ENCODE measurements around the gene BOK. TPM values are rescaled to one million over a fixed set of nuclear protein-coding genes. Genes with fewer than 3 reads are reported as not detected.
"Not testable (repeated sequence)": the region's sequence is repeated elsewhere in the genome, so short reads cannot be mapped to it uniquely, and the experiment has no call there.

BOK gene
- polyA plus RNA-seq, 1 donor from 2014 or later = 2.3 TPM

DNA sequence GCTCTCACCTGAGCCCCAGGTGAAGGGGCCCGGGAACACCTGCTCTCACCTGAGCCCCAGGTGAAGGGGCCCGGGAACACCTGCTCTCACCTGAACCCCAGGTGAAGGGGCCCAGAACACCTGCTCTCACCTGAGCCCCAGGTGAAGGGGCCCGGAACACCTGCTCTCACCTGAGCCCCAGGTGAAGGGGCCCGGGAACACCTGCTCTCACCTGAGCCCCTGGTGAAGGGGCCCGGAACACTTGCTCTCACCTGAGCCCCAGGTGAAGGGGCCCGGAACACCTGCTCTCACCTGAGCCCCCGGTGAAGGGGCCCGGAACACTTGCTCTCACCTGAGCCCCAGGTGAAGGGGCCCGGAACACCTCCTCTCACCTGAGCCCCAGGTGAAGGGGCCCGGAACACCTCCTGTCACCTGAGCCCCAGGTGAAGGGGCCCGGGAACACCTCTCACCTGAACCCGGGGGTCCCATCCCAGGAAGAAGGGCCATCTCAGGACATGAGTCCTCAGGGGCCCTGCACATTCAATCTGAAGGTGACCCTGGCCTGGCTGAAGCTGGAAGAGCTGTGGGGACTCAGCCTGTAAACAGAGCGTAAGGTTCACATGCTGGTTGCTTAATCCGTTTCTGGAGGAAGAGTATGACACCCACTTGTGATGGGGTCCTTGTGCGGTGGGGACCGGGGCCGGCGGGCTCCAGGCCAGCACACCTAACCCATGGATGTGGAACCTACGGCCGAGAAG lies 14.5 kb downstream of the BOK start:
- H3K9ac ChIP-seq (ENCODE audit: low read length); H3K4me3 ChIP-seq (ENCODE audit: low read length); H4K20me1 ChIP-seq (ENCODE audit: insufficient read depth); H3K9me3 ChIP-seq (ENCODE audit: low read length); H3K27ac ChIP-seq (ENCODE audit: low read length); H2AFZ ChIP-seq (ENCODE audit: low read depth, low read length); H3K9me2 ChIP-seq (ENCODE audit: insufficient read depth, low read length); H3K4me2 ChIP-seq (ENCODE audit: low read length); H3F3A ChIP-seq (ENCODE audit: insufficient read depth, low read length, poor library complexity, severe bottlenecking); H3K79me2 ChIP-seq (replicated peaks; ENCODE audit: insufficient read depth, low read length); H3K36me3 ChIP-seq (ENCODE audit: insufficient read depth, low read length); H3K27me3 ChIP-seq (ENCODE audit: insufficient read depth, low read depth, low read length): not testable (repeated sequence)

GRCh38 chr2:241573741-241574140 lies 15.2 kb downstream of the BOK start:
- no peaks in the 10 kb centered on the region for H3K9me3 ChIP-seq (ENCODE audit: low read length)
- peaks cover 6% of the 10 kb centered on the region for H3K27me3 ChIP-seq (ENCODE audit: insufficient read depth, low read depth, low read length)
- H3K4me3 ChIP-seq (ENCODE audit: low read length) = no peak overlapping the region
- H3F3A ChIP-seq (ENCODE audit: insufficient read depth, low read length, poor library complexity, severe bottlenecking) = no peaks in the 10 kb centered on the region
- H3K9me2 ChIP-seq (ENCODE audit: insufficient read depth, low read length) = no peaks in the 10 kb centered on the region
- H3K4me2 ChIP-seq (ENCODE audit: low read length) = no peak overlapping the region
- no peak overlapping the region for H2AFZ ChIP-seq (ENCODE audit: low read depth, low read length)
- H3K36me3 ChIP-seq (ENCODE audit: insufficient read depth, low read length) = no peaks in the 10 kb centered on the region
- no peaks in the 10 kb centered on the region for H4K20me1 ChIP-seq (ENCODE audit: insufficient read depth)
- H3K27ac ChIP-seq (ENCODE audit: low read length) = no peak overlapping the region
- H3K79me2 ChIP-seq (replicated peaks; ENCODE audit: insufficient read depth, low read length) = no peaks in the 10 kb centered on the region
- H3K9ac ChIP-seq (ENCODE audit: low read length) = no peak overlapping the region
- TF ChIP-seq TAF1 (IDR thresholded peaks at IDR 0.05; ENCODE audit: low read depth) = no peak
- no peak for TF ChIP-seq POLR2AphosphoS5 (IDR thresholded peaks at IDR 0.05)
- no peak for TF ChIP-seq SMC3 (conservative IDR thresholded peaks at IDR 0.05; ENCODE audit: poor library complexity)
- TF ChIP-seq RAD21 (conservative IDR thresholded peaks at IDR 0.05) = no peak
- TF ChIP-seq EP300 (conservative IDR thresholded peaks at IDR 0.05; ENCODE audit: poor library complexity, severe bottlenecking) = no peak
- TF ChIP-seq CTCF (IDR thresholded peaks at IDR 0.05; ENCODE audit: poor library complexity, severe bottlenecking) = no peak
- TF ChIP-seq EZH2 (IDR thresholded peaks at IDR 0.05; ENCODE audit: borderline replicate concordance, insufficient read depth, low read length, poor library complexity, severe bottlenecking) = no peak
- TF ChIP-seq, protein P1, sequence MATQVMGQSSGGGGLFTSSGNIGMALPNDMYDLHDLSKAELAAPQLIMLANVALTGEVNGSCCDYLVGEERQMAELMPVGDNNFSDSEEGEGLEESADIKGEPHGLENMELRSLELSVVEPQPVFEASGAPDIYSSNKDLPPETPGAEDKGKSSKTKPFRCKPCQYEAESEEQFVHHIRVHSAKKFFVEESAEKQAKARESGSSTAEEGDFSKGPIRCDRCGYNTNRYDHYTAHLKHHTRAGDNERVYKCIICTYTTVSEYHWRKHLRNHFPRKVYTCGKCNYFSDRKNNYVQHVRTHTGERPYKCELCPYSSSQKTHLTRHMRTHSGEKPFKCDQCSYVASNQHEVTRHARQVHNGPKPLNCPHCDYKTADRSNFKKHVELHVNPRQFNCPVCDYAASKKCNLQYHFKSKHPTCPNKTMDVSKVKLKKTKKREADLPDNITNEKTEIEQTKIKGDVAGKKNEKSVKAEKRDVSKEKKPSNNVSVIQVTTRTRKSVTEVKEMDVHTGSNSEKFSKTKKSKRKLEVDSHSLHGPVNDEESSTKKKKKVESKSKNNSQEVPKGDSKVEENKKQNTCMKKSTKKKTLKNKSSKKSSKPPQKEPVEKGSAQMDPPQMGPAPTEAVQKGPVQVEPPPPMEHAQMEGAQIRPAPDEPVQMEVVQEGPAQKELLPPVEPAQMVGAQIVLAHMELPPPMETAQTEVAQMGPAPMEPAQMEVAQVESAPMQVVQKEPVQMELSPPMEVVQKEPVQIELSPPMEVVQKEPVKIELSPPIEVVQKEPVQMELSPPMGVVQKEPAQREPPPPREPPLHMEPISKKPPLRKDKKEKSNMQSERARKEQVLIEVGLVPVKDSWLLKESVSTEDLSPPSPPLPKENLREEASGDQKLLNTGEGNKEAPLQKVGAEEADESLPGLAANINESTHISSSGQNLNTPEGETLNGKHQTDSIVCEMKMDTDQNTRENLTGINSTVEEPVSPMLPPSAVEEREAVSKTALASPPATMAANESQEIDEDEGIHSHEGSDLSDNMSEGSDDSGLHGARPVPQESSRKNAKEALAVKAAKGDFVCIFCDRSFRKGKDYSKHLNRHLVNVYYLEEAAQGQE (IDR thresholded peaks at IDR 0.05; ENCODE audit: borderline replicate concordance) = no peak
- TF ChIP-seq MXI1 (conservative IDR thresholded peaks at IDR 0.05; ENCODE audit: poor library complexity, severe bottlenecking) = no peak

Data from neural cell (in vitro differentiated cells).